ENCODE data around the gene PDE4C. TPM values are rescaled to one million over a fixed set of nuclear protein-coding genes. Genes with fewer than 3 reads are reported as not detected.
A peak's percentile ranks its signal among the peaks of the same experiment; 100 is the strongest.

Gene PDE4C
- total and polyA plus RNA-seq, 9 of the 15 experiments (the other 6 are each of a cell fraction or from before 2014, with no cell fraction given) = 0.04 to 0.91 (median 0.20) TPM; not detected in 1

- Histone ChIP-seq H3K9me1 (ENCODE audit: control insufficient read depth, insufficient read depth, low read length) (no peaks in the 10 kb centered on the region), H4K20me1 (replicated peaks; ENCODE audit: control insufficient read depth, insufficient read depth, low read length) (no peaks in the 10 kb centered on the region), H3K79me2 (ENCODE audit: control insufficient read depth, insufficient read depth, low read length) (no peaks in the 10 kb centered on the region), H3K27me3 (ENCODE audit: control insufficient read depth in 2 of 2, insufficient read depth in 2 of 2, low read length in 2 of 2) (no peaks in the 10 kb centered on the region), H3K9me3 (replicated peaks; ENCODE audit: control insufficient read depth, insufficient read depth, low read depth, low read length) (no peaks in the 10 kb centered on the region), H3K4me1 (replicated peaks in 1 of 2; ENCODE audit: control insufficient read depth in 2 of 2, insufficient read depth in 2 of 2, low read length in 2 of 2) (peaks cover 12 to 36% of the 10 kb centered on the region in 2 experiments; a peak in 4 of 5 replicates), H3K9ac (ENCODE audit: insufficient read depth in 1 of 2, low read depth in 2 of 2, low read length in 2 of 2) (no peak overlapping the region; a peak in 1 of 4 replicates), H3K4me3 (no peak overlapping the region), H2AFZ (ENCODE audit: low read depth, low read length) (no peak overlapping the region), H3K4me2 (ENCODE audit: insufficient read depth, low read length) (no peak overlapping the region), H3K36me3 (ENCODE audit: control insufficient read depth, insufficient read depth, low read length) (no peaks in the 10 kb centered on the region), H3K27ac (ENCODE audit: extremely low read depth, low read depth, low read length) (no peak overlapping the region)
- intact Hi-C loops (cut with micrococcal nuclease) (no loop called here), in situ Hi-C loops (cut with MboI) (loop anchor here (5.0 kb wide), 1 partner anchor 137 kb away; no protein-coding TSS in a partner anchor)
- FAIRE-seq (no peak), DNase-seq (ENCODE audit: extremely low read depth in 1 of 4, low spot score in 3 of 4) (no peak), ATAC-seq (no peak)
- CTCF ChIA-PET (ENCODE audit: low intra/inter-chr PET ratio) = no interaction called here
- WGBS (ENCODE audit: insufficient coverage, low coverage, missing lambda C conversion rate) = 52% methylated on average over 9 of the region's 9 CpGs
- BruUV-seq (replicated peaks) = no TSS peak
- no peak for TF ChIP-seq BRD4 (IDR thresholded peaks at IDR 0.05)
- TF ChIP-seq PHB (CRISPR knock-in tag; IDR thresholded peaks at IDR 0.05) = no peak
- TF ChIP-seq C11orf30 (IDR thresholded peaks at IDR 0.05; ENCODE audit: low read depth) = 0 out of 2 replicates have a peak, but pooled peaks have one; percentile 21
- no peak for TF ChIP-seq USF1 (CRISPR knock-in tag; IDR thresholded peaks at IDR 0.05)
- TF ChIP-seq HOMEZ (CRISPR knock-in tag; IDR thresholded peaks at IDR 0.05) = no peak
- no peak for TF ChIP-seq NBN (IDR thresholded peaks at IDR 0.05; ENCODE audit: low read depth)
- TF ChIP-seq POLR2G (IDR thresholded peaks at IDR 0.05; ENCODE audit: low read depth, low read length) = no peak
- TF ChIP-seq NFE2 (IDR thresholded peaks at IDR 0.05; ENCODE audit: low read depth) = 0 out of 2 replicates have a peak, but pooled peaks have one; percentile 9
- TF ChIP-seq ZNF316 (IDR thresholded peaks at IDR 0.05) = no peak
- TF ChIP-seq HNRNPUL1 (IDR thresholded peaks at IDR 0.05; ENCODE audit: low read length) = no peak
- TF ChIP-seq PURB (CRISPR knock-in tag; IDR thresholded peaks at IDR 0.05; ENCODE audit: low read depth) = no peak
- no peak for TF ChIP-seq GTF2B (IDR thresholded peaks at IDR 0.05; ENCODE audit: extremely low read depth, insufficient read length)
- no peak for TF ChIP-seq SMAD4 (CRISPR knock-in tag; conservative IDR thresholded peaks at IDR 0.05)
- POLR2A ChIA-PET = interaction anchor here (0.7 to 5.7 kb wide), 3 partner anchors 10 to 115 kb away, joined by 4 to 45 read pairs (median 5); partner anchors contain the start of genes GDF15 and JUND
These were observed 44.1 kb upstream of the PDE4C start for GRCh38 chr19:18270326-18270725.
